HG02588 (cell line): ENCODE measurements around the gene DLX3.

ENCODE experiments used
- ATAC-seq: cut with Tn5 transposase; IDR thresholded peaks from one replicate; pipeline ENCODE4 v1.9.1; 2021; ENCODE audit warnings: mild to moderate bottlenecking, moderate library complexity; ENCODE audit not compliant: unreplicated experiment

DLX3 gene

DNA sequence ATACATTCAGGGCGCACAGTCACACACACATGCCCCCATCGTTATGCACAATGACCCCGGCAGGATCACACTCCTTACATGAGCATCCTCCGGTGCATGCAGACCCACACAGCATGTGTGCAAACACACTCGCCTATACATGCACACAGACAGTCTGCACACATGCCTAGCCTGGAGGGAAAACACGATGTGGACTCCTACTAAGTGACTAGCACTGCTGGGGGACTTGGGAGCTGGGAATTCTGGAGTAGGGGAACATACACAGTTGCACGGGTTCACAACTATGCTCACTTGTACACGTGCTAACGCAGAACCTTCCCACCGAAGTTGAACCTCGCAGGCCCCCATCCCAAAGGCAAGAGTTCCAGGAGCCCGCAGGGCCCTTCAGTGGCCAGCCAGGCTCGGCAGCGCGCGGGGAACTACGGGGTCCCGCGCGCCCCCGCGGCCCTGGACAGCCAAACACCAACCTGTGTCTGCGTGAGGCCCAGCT lies 2.0 kb downstream of the DLX3 start:
- no peak for ATAC-seq

DNA sequence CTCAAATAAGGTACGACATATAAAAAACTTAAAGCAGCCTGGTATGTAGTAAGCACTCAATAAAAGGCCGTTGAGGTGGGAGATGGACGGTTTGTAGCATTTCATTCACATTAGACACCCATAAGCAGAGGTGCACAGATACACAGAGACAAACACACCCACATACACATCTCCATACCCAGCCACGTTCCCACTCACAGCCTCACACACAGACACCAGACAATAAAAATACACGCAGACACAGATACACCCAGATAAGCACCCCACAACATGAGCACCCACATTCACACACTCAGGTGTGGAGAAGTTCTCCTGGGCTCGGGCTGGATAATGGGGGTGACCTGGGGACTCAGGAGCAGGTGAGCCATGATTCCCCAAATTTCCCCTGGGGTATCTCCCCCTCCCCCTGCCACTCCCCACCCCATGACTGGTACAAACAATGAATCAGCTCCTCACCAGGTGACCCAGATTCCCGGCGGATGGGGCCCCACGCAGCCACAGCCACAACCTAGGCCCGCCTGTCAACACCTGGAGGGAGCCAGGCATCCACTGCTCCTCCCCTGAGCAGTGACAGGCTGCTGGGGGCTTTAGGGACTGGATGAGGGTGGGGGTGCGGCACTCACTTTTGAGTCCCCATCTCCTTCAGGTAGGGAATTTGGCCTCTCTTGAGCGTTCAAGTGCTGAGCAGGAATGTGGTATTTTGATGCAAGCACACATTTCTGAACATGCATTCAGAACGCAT lies 2.7 kb downstream of the DLX3 start:
- no peak for ATAC-seq

DNA sequence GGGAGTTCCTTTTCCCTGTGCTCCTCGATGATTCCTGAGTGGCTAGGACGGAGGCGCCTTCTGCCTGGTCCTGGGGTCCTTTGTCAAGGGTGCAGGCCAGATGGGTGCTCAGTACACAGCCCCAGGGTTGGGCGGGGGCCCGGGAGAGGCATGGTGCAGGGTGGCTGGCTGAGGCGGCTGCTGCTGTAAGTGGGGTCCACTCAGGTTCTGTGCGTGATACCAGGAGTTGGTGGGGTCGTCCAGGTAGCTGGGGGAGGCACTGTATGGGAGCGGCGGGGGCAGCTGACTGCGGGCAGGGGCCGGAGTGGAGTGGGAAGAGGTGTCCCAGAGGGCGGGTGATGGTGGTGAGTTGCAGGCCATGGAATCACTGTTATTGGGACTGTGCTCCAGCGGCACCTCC lies 3.6 kb downstream of the DLX3 start:
- ATAC-seq: no peak

DNA sequence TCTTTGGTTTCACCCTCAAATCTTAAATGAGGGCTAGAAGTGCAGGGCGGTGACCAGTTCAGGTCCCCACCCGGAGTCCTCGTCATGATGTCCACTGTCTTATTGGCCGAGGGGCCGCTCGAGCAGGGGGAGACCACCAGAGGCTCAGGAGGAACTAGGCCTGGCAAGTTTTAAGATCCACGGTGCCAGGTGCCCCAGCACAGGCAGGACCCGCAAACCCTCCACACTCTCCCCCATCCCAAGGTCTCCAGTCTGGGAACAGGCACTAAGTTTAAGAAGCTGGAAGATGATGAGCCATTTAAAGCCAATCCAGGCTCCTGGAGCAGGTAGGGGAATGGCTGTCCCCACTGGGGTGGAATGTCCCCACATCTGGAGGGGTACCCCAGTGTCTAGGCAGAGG lies 4.1 kb downstream of the DLX3 start:
- ATAC-seq: no peak

DNA sequence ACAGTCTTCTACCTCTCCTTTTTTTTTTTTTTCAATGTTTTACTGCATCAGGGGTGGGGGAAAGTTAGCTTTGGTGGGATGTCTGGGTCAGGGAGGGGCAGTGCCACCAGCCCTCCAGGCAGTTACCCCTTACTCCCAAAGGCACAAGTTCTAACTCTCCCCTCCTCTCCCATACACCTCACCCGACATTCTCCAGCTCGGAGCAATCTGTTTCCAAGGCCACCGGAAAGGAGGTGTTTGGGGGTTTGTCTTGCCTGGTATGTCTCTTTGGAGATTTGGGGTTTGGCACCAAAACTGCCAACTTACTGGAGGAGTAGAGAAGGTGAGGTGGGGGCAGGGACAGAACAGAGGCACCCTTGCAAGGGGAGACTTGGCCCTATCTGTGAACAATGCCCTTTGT lies 4.7 kb downstream of the DLX3 start:
- ATAC-seq: no peak

DNA sequence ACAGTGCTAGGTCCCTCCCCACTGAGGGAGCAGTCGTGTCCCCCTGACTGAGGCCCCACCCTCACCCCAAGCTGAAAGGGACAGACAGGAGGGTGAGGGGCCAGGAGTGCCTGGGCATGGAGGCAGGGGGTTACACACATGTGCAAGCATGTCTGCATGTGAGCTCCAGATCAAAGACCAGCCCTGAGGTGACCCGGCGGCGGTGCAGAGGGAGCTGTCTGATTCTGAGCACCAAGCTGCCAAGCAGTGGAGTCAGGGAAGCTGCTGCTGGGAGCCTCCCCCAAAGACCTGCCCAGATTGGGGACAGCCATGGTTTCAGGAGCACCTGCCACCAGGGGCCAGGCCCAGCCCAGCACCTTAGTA lies 5.5 kb downstream of the DLX3 start:
- ATAC-seq: no peak

DNA sequence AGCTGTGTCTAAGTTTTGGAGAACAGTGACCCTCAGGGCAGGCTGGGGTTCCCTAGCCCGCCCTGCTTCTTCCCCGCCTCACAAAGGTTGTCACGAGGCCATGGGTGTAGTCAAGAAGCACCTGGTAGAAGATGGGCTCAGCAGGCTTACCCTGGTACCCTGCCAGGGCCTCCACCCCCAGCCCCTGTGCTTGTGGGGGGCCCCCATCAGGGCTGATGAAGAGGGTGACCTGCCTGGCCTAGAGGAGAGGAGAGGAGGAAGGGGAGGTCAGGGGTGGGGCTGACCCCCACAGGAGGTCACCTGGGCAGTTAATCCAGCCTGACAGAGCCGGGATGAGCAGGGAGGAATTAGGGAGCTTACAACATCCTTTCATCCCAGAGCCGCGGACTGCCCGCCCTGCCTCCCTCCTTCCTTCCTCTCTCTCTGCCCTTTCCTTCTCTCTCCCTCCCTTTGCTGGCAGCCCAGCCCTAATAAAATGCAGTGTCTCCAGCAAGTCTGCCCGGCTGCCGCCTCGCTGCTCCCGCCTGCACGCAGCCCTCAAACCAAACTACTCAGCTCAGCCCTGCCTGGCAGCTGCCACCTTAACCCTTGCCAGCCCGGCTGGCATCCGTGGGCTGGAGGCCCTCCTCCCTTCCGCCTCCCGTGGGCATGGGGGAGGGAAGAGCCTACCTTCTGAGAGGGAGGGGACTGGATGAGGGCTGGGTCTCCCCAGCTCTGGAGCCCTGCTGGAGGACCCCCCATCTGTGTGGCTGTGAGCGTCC lies 7.2 kb downstream of the DLX3 start:
- ATAC-seq: no peak

DNA sequence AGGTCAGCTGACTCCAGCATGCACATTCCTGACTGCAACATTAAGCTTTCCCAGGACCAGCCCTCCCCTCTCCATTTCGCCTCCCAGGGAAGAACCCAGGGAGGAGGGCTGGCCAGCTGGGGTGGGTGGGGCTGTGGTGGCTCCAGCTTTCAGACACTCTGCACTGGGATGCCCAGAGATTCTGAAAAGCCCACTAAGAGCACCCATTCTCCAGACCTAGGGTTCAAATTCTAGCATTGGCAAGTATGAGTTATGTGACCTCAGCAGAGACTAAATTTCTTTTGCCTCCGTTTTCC lies 7.8 kb downstream of the DLX3 start:
- no peak for ATAC-seq

DNA sequence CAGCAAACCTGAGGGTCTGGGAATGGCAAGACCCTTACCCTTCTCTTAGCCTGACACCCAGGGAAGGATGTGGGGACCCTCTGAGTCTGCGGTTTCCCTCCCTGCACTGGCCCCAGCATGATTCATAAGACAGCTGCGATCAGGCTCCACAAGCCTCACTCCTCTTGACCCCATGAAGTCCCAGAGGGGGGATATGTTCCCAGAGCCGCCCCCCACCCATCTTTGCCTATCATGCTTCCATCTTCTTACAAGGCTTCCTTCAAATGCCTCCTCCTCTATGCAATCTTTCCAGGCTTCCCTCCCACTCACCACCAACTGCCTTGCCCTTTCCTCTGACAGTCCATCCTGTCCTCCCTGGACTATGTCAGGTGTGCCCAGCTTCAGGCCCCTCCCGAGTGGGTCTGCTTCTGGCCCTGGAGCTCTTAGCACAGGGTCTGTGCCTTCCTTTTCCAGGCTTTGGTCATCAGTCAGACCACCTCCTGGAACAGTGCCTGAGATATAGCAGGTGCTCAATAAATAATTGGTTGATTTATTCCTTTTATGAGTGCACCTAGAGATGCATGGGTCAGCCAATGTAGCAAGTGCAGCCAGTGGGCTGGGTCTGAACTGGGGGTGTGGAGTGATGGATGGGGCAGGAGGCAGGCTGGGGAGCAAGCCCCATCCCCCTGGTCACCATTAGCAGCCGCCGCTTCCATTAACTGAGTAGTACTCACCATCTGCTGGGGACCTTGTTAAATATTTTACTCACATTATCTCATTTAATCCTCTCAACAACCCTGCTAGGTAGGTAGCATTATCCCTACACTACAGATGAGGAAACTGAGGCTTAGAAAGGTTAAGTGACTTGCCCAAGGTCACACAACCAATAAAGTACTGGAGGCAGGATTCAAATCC lies 8.4 kb downstream of the DLX3 start:
- no peak for ATAC-seq

DNA sequence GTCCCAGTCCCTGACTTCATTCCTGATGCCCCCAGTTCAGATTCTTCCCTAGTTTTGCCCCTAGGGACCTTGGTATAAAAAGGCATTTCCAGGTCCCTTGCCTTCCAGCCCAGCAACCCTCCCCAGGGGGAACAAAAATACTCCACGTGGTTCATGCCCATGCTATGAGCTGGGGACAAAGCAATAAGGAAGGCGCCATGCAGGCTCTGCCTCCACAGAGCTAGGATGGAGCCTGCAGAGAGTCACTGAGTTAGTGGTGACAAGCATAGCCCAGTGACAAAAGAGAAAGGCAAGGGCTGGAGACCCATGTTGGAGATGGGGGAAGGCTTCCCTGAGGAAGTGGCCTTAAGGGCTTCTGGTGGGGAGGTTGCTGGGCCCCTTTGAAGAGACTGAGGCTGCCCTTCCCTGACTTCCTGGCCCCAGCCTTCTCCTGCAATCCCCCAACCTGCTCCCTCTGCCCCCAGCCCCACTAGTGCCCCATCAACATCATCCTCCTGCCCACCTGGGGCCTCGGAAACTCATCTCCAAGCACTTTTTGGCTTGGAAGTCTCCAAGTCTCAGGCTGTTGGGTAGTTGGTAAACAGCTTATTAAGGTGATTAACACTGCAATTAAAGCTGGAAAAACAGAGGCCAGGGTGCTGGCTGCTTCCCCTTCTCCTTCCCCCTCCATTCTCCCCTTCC lies 9.6 kb downstream of the DLX3 start:
- no peak for ATAC-seq

DNA sequence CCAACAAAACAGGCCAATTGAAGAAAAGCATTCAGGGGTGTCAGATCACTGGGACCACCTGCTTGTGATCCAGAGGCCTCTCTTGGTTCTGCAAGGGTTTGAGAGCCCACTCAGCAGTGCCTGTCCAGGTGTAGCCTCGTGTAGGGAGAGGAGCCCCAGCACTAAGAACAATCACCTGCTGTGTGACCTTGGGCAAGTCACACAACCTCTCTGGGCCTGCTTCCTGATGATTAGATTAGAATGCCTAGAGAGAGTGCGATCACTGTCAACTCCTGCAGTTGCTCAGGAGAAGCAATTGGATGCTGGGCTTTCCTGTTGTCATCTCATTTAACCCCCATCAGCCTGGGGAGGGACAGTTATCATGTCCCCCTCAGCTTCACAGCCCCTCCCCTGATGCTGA lies 10.2 kb downstream of the DLX3 start:
- ATAC-seq: no peak

DNA sequence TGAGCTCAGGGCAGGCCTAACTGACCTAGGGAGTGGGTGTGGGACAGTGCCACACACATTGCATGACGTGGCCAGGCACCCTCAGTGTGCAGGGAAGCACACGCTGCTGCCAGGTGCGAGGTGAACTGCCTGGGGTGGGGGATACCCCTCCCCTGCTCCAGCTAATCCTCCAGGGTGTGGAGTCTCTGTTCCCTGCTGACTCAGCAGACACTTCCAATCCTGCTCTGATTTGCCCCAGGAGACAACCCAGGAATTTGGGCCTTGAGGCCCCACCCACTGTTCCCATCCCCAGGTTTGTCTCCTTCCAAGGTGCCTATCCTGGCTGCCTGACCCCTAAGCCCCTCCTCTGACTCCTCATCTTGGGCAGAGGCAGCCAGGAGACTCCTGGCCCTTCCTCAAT lies 10.7 kb downstream of the DLX3 start:
- no peak for ATAC-seq

DNA sequence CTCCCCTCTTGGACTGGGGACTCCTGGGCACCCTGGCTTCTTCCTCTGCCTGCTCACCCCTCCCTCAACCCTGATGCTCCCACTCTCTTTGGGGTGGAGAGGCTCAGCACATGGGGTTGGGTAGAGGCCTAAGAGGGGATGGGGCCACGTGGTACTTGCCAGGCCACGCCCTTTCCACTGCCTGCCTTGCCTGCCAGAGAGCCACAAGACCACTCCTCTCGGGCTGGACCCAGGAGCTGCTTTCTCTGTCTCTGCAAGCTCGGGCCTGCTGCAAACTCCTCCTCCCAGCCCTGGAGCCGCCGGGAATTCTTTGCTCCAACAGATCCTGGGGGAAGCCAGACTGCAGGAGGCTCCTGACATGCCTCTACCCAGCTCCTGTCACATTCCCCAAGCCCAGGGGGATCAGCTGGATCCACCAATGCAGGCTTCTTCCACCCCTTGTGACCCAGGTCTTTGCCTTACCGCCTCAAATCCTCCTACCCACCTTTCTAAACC lies 14.3 kb downstream of the DLX3 start:
- no peak for ATAC-seq

DNA sequence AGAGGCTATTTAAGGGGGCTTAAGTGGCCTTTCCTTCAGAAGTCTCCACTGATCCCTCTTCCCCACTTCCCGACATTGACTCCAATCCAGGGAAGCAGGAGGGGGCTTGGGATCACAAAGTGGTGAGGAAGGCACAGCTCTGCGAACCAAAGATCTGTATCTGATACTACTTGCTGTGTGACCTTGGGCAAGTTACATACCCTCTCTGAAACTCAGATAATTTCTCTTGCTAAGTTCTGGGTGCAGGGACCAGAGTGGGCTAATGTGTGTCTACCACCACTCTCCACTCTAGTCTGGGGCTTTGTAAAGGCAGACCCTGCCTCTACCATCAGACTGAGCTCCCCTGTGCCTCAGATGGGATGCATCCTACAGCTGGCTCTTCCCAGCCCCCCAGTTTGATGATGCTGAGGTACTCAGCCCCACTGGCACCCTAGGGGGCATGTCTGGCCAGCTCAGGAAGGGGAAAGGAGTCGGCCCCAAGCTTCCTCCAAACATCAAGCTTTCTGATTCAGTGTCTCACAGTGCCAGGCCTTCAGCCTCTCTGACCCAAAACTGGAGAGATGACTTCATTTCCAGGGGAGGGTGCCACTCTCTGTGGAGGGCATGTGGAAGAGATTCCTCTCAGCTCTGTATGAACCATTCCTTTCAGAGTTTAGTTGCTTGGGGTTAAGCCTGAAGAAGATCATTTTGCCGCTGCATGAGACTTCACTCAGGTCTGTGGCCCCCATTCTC lies 15.1 kb downstream of the DLX3 start:
- no peak for ATAC-seq

DNA sequence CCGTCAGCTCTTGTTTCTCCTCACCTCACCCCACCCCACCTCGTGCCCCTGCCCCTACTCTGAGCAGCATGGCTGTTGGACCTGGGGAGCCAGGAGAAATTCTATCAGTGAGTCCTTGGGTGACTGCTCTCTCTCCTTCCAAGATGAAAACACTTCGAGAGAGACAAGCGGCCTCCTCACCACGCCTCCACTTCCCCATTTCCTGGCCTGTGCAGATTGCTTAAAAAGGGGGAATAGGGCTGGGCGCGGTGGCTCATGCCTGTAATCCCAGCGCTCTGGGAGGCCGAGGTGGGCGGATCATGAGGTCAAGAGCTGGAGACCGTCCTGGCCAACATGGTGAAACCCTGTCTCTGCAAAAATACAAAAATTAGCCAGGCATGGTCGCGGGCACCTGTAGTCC lies 16.5 kb downstream of the DLX3 start:
- ATAC-seq: no peak

DNA sequence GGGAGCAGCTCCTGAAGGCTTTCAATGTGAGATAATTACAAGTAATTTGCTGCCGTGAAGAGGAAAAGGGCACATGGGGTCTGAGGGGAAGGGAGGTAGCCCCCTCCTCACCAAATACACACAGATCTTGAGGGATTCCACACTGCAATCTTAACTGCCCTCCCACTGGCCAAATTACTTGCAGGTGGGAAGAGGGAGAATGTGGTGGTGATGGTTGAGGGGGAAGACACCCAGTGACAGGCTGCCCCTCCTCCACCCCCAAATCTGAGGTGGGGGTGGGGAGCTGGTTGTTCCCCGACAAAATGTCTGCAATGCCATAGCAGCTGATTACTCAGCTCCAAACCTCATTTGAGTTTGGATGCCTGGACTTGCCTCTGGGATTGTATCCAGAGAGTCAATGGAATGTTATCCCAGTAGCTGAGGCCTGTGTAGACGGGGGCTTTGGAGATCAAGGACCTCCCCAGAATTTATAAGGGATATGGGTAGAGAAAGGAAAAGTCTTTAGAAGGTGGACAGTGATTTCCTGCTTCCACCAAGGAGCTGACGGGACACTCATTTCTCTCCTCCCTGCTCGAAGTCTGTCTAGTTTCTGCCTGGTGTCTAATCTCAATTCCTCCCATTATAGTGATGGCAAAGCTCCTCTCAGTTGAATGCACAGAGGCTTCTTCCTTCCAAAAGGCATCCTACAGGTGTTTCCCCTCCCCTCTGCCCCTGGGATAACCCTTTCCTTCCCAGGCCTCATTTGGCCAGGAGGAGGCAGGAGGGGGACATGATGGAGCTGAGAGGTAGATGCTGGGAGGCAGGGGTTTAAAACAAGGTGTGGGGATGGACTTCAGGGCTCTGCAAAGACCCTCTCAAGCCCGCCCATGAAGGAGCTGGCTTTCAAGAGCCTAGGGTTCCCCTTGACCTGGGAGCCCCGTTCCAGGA lies 17.3 kb downstream of the DLX3 start:
- no peak for ATAC-seq

DNA sequence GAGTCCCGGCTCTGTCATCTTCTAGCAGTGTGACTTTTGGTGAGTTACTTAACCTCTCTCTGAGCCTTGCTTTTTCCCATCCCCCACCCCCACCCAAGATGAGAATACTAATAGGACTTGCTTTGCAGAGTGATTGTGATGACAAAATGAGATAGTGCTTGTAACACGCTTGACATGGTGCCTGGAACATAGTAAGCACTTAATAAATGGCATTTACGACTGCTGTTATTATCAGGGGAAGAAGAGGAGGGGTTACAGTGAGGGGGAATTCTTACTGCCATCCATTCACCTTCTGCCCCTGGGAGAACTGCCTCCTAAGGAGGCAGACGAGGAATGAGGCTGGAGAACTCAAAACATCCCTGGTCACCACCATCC lies 18.2 kb downstream of the DLX3 start:
- no peak for ATAC-seq

DNA sequence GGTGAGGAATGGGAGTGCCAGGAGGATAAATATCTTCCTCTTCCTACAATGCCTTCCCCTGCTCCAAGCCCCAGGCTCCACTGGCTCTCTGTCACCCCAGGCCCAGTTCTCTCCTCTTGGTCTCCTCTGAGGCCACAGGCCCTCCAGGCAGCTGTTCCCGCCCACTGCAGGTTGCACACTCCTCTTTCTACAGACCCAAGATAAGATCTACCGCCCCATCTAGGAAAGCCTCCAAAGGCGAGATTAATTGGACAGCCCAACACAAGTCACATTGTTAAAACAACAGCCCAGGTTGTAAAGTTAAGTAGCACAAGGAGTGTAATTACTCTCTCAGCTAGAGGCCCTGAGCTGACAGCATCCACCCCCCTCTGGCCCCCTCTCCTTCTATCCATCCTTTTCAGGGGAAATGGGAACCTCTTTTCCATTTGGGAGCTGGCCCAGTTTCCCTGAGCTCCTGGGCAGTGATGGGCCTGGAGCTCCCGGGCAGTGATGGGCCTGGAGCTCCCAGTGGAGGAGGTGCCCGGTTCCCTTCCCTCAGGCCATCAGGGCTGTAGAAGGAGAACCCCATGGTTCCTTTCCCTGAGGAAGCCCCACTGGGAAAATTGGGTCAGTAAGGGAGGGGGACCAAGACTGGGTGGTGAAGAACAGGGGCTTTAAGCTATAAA lies 18.7 kb downstream of the DLX3 start:
- no peak for ATAC-seq

DNA sequence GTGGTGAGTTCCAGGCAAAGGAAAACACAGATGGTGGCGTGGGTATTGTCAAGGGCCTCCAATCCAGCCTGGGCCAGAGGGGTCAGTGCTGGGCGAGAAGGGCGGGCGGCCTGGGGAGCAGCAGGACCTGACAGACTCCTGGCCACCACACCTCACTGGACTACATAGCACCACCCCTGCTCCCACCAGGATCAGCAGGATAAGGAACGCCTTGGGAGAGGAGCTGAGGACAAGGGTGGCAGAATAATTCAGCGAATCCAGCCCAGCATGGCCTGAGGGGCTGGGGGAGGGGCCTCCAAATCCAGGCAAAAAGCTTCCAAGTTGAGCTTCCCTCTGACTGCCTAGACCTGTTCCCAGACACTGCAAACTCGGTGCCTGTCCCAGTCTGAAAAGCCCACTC lies 19.5 kb downstream of the DLX3 start:
- ATAC-seq: no peak
